ENCODE data around the gene NRG3.
"Not testable (repeated sequence)": the region's sequence is repeated elsewhere in the genome, so short reads cannot be mapped to it uniquely, and the experiment has no call there.

The NRG3 gene

GRCh38 chr10:82922755-82923154 is 1047.8 kb downstream of the NRG3 start:
- DNase-seq (ENCODE audit: low spot score): no peak

GRCh38 chr10:82924711-82925110 is 1049.7 kb downstream of the NRG3 start:
- no peak for DNase-seq (ENCODE audit: low spot score)

- DNase-seq (ENCODE audit: low spot score): no peak
Measured at GRCh38 chr10:82925547-82925946, 1050.6 kb downstream of the NRG3 start.

- DNase-seq (ENCODE audit: low spot score): no peak
Measured at GRCh38 chr10:82932451-82932850, 1057.5 kb downstream of the NRG3 start.

- DNase-seq (ENCODE audit: low spot score): no peak
Measured at GRCh38 chr10:82934429-82934828, 1059.4 kb downstream of the NRG3 start.

GRCh38 chr10:82934947-82935346 is 1060.0 kb downstream of the NRG3 start:
- no peak for DNase-seq (ENCODE audit: low spot score)

- no peak for DNase-seq (ENCODE audit: low spot score)
Measured at GRCh38 chr10:82938331-82938730, 1063.3 kb downstream of the NRG3 start.

- DNase-seq (ENCODE audit: low spot score): no peak
Measured at GRCh38 chr10:82942286-82943099, 1067.5 kb downstream of the NRG3 start.

GRCh38 chr10:82943142-82943541 is 1068.1 kb downstream of the NRG3 start:
- DNase-seq (ENCODE audit: low spot score): no peak

GRCh38 chr10:82949816-82950575 is 1075.0 kb downstream of the NRG3 start:
- no peak for DNase-seq (ENCODE audit: low spot score)

- no peak for DNase-seq (ENCODE audit: low spot score)
Measured at GRCh38 chr10:82953331-82953730, 1078.3 kb downstream of the NRG3 start.

- no peak for DNase-seq (ENCODE audit: low spot score)
Measured at GRCh38 chr10:82953909-82954308, 1078.9 kb downstream of the NRG3 start.

- DNase-seq (ENCODE audit: low spot score): not testable (repeated sequence)
Measured at GRCh38 chr10:82960421-82961060, 1085.5 kb downstream of the NRG3 start.

GRCh38 chr10:82961864-82962263 is 1086.9 kb downstream of the NRG3 start:
- DNase-seq (ENCODE audit: low spot score): no peak

GRCh38 chr10:82966130-82966529 is 1091.1 kb downstream of the NRG3 start:
- DNase-seq (ENCODE audit: low spot score): no peak

- DNase-seq (ENCODE audit: low spot score): no peak
Measured at GRCh38 chr10:82968533-82968932, 1093.5 kb downstream of the NRG3 start.

- DNase-seq (ENCODE audit: low spot score): no peak
Measured at GRCh38 chr10:82969405-82969804, 1094.4 kb downstream of the NRG3 start.

GRCh38 chr10:82980321-82980720 is 1105.3 kb downstream of the NRG3 start:
- DNase-seq (ENCODE audit: low spot score): no peak

- no peak for DNase-seq (ENCODE audit: low spot score)
Measured at GRCh38 chr10:82981137-82981723, 1106.2 kb downstream of the NRG3 start.

- DNase-seq (ENCODE audit: low spot score): no peak
Measured at GRCh38 chr10:82982110-82982608, 1107.2 kb downstream of the NRG3 start.

- no peak for DNase-seq (ENCODE audit: low spot score)
Measured at GRCh38 chr10:82986216-82986615, 1111.2 kb downstream of the NRG3 start.

- not testable (repeated sequence) for DNase-seq (ENCODE audit: low spot score)
Measured at GRCh38 chr10:83006479-83006878, 1131.5 kb downstream of the NRG3 start.
